Astrocyte (in vitro differentiated cells and primary cell): ENCODE results near the gene WDR45B.
"Not testable (repeated sequence)": the region's sequence is repeated elsewhere in the genome, so short reads cannot be mapped to it uniquely, and the experiment has no call there.

Experiments used
- EZH2 ChIP-seq: IDR thresholded peaks from 2 replicates; pipeline ENCODE4 v1.6.1; 2012; ENCODE audit warnings: mild to moderate bottlenecking, low read length, inconsistent platforms; ENCODE audit not compliant: insufficient read depth
- TF ChIP-seq, protein P1 (sequence below): IDR thresholded peaks from 2 replicates; pipeline ENCODE4 v1.5.1; 2011; ENCODE audit warnings: low read depth, mild to moderate bottlenecking, inconsistent platforms, low read length, moderate library complexity; ENCODE audit not compliant: insufficient read depth

GRCh38 chr17:82654611-82655010 lies 6.4 kb upstream of the WDR45B start:
- TF ChIP-seq EZH2, result not testable (repeated sequence)
- TF ChIP-seq, protein P1, sequence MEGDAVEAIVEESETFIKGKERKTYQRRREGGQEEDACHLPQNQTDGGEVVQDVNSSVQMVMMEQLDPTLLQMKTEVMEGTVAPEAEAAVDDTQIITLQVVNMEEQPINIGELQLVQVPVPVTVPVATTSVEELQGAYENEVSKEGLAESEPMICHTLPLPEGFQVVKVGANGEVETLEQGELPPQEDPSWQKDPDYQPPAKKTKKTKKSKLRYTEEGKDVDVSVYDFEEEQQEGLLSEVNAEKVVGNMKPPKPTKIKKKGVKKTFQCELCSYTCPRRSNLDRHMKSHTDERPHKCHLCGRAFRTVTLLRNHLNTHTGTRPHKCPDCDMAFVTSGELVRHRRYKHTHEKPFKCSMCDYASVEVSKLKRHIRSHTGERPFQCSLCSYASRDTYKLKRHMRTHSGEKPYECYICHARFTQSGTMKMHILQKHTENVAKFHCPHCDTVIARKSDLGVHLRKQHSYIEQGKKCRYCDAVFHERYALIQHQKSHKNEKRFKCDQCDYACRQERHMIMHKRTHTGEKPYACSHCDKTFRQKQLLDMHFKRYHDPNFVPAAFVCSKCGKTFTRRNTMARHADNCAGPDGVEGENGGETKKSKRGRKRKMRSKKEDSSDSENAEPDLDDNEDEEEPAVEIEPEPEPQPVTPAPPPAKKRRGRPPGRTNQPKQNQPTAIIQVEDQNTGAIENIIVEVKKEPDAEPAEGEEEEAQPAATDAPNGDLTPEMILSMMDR, result not testable (repeated sequence)
